Dendritic cell treated with granulocyte-macrophage colony-stimulating factor and Interleukin-4, amounts not matched to agents 40 ng/mL and 50 ng/mL, for 4 days (primary cell): ENCODE results near the gene SERGEF.

ENCODE experiments used
- H3K27ac Mint-ChIP-seq: one replicate; pipeline ENCODE4 v1.8.0; 2022; ENCODE audit warnings: mild to moderate bottlenecking, mixed read lengths
- H3K27me3 Mint-ChIP-seq: one replicate; pipeline ENCODE4 v1.8.0; 2022; ENCODE audit warnings: mild to moderate bottlenecking, mixed read lengths
- H3K36me3 Mint-ChIP-seq: one replicate; pipeline ENCODE4 v1.8.0; 2022; ENCODE audit warnings: low read depth, mixed read lengths
- H3K4me1 Mint-ChIP-seq: one replicate; pipeline ENCODE4 v1.8.0; 2022; ENCODE audit warnings: low read depth, mixed read lengths
- H3K4me3 Mint-ChIP-seq: one replicate; pipeline ENCODE4 v1.8.0; 2022; ENCODE audit warnings: mild to moderate bottlenecking, moderate library complexity, mixed read lengths
- H3K9me3 Mint-ChIP-seq: one replicate; pipeline ENCODE4 v1.8.0; 2022; ENCODE audit warnings: mixed read lengths
- intact Hi-C: fragments of 100-400 bp; cut with micrococcal nuclease; formaldehyde crosslinking; loops from one replicate; pipeline ENCODE4 v1.15.0; 2022

Gene SERGEF

GRCh38 chr11:17810746-17811145, 202.1 kb downstream of the SERGEF start:
- intact Hi-C loops, result no loop called here
- no peaks in the 10 kb centered on the region for H3K9me3 Mint-ChIP-seq
- H3K36me3 Mint-ChIP-seq, result no peaks in the 10 kb centered on the region
- no peak overlapping the region for H3K27ac Mint-ChIP-seq
- no peaks in the 10 kb centered on the region for H3K4me1 Mint-ChIP-seq
- no peaks in the 10 kb centered on the region for H3K27me3 Mint-ChIP-seq
- H3K4me3 Mint-ChIP-seq, result no peak overlapping the region

- Mint-ChIP-seq H3K4me1 (no peaks in the 10 kb centered on the region), H3K36me3 (no peaks in the 10 kb centered on the region), H3K4me3 (no peak overlapping the region), H3K27me3 (no peaks in the 10 kb centered on the region), H3K27ac (no peak overlapping the region), H3K9me3 (no peaks in the 10 kb centered on the region)
- intact Hi-C loops, result no loop called here
Measured at GRCh38 chr11:17810041-17810440, 202.8 kb downstream of the SERGEF start.

DNA sequence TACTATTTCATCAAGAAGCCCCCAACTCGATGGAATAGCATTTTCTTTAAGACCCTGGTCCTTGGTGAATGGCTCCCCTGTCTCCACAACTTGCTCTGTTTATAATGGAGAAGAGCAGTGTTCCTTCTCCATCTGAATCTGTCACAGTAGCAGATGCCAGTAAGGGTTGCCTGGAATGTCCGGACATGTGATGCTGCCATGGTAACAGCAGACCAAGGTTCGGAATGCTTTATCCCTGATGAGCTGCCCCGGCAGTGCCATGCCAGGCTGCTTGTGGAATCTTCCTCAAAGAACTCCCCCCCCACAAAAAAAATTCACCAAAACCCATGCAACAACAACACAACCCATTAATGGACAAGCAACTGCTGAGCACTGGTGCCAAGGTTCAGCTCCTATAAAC, 205.8 kb downstream of the SERGEF start:
- Mint-ChIP-seq H3K27me3 (no peaks in the 10 kb centered on the region), H3K27ac (no peak overlapping the region)

DNA sequence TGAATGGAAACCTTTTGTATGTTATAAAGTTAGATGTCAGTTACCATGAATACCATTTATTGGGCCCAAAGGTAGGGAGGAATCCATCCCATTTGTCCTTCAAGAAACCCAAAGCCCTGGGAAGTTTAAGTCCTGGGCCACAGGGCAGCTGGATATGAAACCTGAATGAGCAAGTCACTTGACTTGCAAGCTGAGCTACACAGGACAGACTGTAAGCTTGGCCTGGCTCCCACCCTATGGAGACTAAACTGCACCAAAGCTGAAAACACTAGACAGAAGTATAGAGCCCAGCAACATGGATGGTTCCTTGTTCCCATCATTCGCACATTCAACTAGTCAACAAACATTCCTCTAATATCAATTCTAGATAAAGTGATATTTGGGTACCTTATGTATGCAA, 207.0 kb downstream of the SERGEF start:
- no peaks in the 10 kb centered on the region for H3K27me3 Mint-ChIP-seq
- H3K4me1 Mint-ChIP-seq, result no peaks in the 10 kb centered on the region
- no peaks in the 10 kb centered on the region for H3K36me3 Mint-ChIP-seq

More for the DNA sequence above, 205.8 kb downstream of the SERGEF start:
- H3K4me3 Mint-ChIP-seq, result no peak overlapping the region
- H3K36me3 Mint-ChIP-seq, result no peaks in the 10 kb centered on the region
- H3K4me1 Mint-ChIP-seq, result no peaks in the 10 kb centered on the region
- intact Hi-C loops, result no loop called here
- H3K9me3 Mint-ChIP-seq, result no peaks in the 10 kb centered on the region

GRCh38 chr11:17805043-17805442, 207.8 kb downstream of the SERGEF start:
- H3K27me3 Mint-ChIP-seq, result no peaks in the 10 kb centered on the region
- no peak overlapping the region for H3K27ac Mint-ChIP-seq
- no peaks in the 10 kb centered on the region for H3K9me3 Mint-ChIP-seq
- intact Hi-C loops, result no loop called here
- no peaks in the 10 kb centered on the region for H3K36me3 Mint-ChIP-seq
- no peak overlapping the region for H3K4me3 Mint-ChIP-seq
- no peaks in the 10 kb centered on the region for H3K4me1 Mint-ChIP-seq

More for the DNA sequence above, 207.0 kb downstream of the SERGEF start:
- Mint-ChIP-seq H3K27ac (no peak overlapping the region), H3K4me3 (no peak overlapping the region), H3K9me3 (no peaks in the 10 kb centered on the region)
- intact Hi-C loops, result no loop called here

DNA sequence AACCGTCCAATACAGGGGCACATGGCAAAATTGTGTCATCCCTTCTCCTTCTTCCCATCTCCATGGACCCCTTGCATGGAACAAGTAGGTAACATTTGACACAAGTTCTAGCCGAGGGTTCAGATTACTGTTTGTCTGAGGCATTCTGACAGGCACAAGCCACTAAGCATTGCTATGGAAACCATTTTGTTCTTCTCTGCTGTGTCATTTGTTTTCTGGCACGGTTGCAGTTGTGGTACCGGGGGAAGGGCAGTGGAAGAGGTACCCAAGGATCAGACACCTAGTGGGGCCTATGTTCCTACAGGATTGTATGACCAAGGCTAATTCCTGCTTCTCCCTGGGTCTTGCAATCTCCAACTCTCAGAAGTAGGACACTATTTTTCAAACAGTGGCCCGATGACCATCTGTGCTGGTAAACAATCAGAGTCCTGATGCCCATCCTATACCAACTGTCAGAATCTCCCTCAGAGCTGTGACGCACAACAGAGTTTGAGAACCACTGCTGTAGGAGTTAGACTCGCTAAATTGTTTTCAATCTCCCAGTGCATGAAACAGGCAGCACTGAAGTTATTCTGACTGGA, 209.0 kb downstream of the SERGEF start:
- Mint-ChIP-seq H3K36me3 (no peaks in the 10 kb centered on the region), H3K9me3 (no peaks in the 10 kb centered on the region), H3K4me1 (no peaks in the 10 kb centered on the region), H3K27me3 (no peaks in the 10 kb centered on the region), H3K27ac (no peak overlapping the region), H3K4me3 (no peak overlapping the region)
- intact Hi-C loops, result no loop called here

GRCh38 chr11:17802491-17802890, 210.4 kb downstream of the SERGEF start:
- Mint-ChIP-seq H3K36me3 (no peaks in the 10 kb centered on the region), H3K4me3 (no peak overlapping the region), H3K27me3 (no peaks in the 10 kb centered on the region), H3K9me3 (no peaks in the 10 kb centered on the region), H3K27ac (no peak overlapping the region), H3K4me1 (no peaks in the 10 kb centered on the region)
- intact Hi-C loops, result no loop called here

DNA sequence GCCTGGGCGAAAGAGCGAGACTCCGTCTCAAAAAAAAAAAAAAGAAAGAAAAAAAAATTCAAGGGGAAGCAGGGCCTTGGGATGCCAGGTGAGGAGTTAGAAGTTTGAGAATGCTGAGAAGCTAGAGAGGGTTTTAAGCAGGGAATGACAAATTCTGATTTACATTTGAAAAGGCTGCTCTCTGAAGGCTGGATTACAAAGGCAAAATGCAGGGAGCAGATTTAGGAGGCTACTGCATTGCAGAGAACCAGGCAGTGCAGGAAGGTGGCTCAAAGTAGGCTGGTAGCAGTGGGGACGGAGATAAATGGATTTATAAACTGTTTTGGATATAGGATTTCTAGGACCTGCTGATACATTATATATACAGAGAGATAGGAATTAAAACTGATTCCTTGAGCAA, 211.7 kb downstream of the SERGEF start:
- H3K4me1 Mint-ChIP-seq, result no peaks in the 10 kb centered on the region
- no peak overlapping the region for H3K27ac Mint-ChIP-seq
- H3K9me3 Mint-ChIP-seq, result no peaks in the 10 kb centered on the region
- H3K27me3 Mint-ChIP-seq, result no peaks in the 10 kb centered on the region
- H3K4me3 Mint-ChIP-seq, result no peak overlapping the region
- intact Hi-C loops, result no loop called here
- no peaks in the 10 kb centered on the region for H3K36me3 Mint-ChIP-seq

DNA sequence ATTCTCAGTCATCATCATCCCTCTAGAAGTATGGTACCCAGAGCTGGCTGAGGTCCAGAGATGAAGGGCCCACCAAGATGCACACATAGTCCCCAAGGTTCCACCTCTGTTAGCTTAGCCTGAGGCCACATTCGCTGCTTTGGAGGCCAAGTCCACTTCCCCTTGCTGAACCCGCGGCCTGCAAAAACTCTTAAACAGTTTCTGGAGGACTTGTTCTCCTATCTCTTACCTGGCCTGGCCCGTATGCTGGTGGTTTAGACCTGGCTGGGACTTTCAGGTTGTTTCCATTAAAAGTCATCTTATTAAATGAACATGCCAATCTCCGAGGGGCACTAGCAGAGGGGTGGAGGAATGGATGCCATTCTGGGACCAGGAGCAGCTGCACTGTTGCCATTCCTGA, 213.7 kb downstream of the SERGEF start:
- Mint-ChIP-seq H3K27ac (no peak overlapping the region), H3K4me3 (no peak overlapping the region), H3K9me3 (no peaks in the 10 kb centered on the region), H3K36me3 (no peaks in the 10 kb centered on the region), H3K4me1 (no peaks in the 10 kb centered on the region), H3K27me3 (no peaks in the 10 kb centered on the region)
- intact Hi-C loops, result no loop called here

DNA sequence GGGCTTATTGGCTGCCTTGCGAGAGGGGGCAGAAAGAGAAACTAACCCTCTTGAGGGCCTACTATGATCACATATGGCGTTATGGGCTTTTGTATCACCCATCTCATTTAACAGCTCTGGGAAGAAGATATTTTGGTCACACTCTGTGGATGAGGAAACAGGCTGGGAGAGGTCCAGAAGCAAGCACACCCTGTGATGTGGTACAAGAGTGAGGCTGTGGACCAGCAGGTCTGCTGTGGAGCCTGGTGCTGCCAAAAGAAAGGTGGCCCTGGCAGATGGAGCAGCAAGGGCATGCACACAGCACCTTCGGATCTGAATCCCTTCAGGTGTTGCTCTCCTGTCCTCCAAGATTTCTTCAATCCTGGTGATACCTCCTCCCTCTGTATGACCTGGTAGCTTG, 214.1 kb downstream of the SERGEF start:
- Mint-ChIP-seq H3K27ac (no peak overlapping the region), H3K9me3 (no peaks in the 10 kb centered on the region), H3K27me3 (no peaks in the 10 kb centered on the region), H3K4me1 (no peaks in the 10 kb centered on the region), H3K36me3 (no peaks in the 10 kb centered on the region), H3K4me3 (no peak overlapping the region)
- intact Hi-C loops, result no loop called here

DNA sequence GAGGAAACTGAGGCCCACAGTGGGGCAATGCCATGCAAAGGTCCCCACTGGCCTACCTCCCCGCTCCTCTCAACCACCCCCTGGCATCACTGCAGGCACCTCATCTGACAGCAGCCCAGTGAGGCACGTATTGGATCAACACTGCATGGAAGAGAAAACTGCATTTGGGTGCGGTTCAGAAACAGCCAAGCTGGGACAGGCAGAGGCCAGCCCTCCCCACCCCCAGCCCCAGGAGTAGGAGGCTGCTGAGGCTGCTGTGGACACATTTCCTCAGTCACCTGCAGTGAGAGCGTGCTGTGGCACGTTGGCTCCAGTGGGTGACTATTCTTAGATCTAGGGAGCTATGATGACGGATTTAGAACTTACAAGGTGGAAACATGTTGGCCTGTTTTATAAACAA, 214.6 kb downstream of the SERGEF start:
- intact Hi-C loops, result no loop called here
- no peak overlapping the region for H3K4me3 Mint-ChIP-seq
- H3K27ac Mint-ChIP-seq, result no peak overlapping the region
- H3K9me3 Mint-ChIP-seq, result no peaks in the 10 kb centered on the region
- no peaks in the 10 kb centered on the region for H3K4me1 Mint-ChIP-seq
- no peaks in the 10 kb centered on the region for H3K36me3 Mint-ChIP-seq
- no peaks in the 10 kb centered on the region for H3K27me3 Mint-ChIP-seq

GRCh38 chr11:17796154-17796553, 216.7 kb downstream of the SERGEF start:
- Mint-ChIP-seq H3K36me3 (no peaks in the 10 kb centered on the region), H3K4me1 (no peaks in the 10 kb centered on the region), H3K27ac (no peak overlapping the region), H3K4me3 (no peak overlapping the region), H3K27me3 (no peaks in the 10 kb centered on the region), H3K9me3 (no peaks in the 10 kb centered on the region)
- intact Hi-C loops, result no loop called here

DNA sequence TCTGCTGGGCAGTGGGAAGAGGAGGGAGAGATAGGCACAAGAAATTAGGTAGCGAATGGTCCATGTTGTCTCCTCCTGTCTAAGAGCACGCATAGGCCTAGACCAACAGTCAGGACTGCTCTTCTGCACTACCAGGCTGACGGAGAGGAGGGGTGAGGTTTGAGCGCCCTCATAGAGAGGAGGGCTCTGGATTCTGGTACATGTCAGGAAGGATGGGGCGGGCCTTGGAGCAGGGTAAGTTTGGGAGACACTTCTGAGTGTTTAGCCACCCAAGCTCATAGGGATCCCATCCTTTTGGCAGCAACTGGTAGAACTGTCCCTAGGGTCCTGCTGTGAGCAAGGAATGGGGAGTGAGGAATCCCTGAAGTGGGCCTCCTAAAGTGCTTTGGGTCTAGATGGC, 217.9 kb downstream of the SERGEF start:
- no peaks in the 10 kb centered on the region for H3K9me3 Mint-ChIP-seq
- H3K27me3 Mint-ChIP-seq, result no peaks in the 10 kb centered on the region
- H3K36me3 Mint-ChIP-seq, result no peaks in the 10 kb centered on the region
- intact Hi-C loops, result no loop called here
- no peaks in the 10 kb centered on the region for H3K4me1 Mint-ChIP-seq
- H3K27ac Mint-ChIP-seq, result no peak overlapping the region
- H3K4me3 Mint-ChIP-seq, result no peak overlapping the region

GRCh38 chr11:17793642-17794170, 219.1 kb downstream of the SERGEF start:
- Mint-ChIP-seq H3K4me3 (no peak overlapping the region), H3K27ac (no peak overlapping the region), H3K27me3 (no peaks in the 10 kb centered on the region), H3K36me3 (no peaks in the 10 kb centered on the region), H3K9me3 (no peaks in the 10 kb centered on the region), H3K4me1 (no peaks in the 10 kb centered on the region)
- intact Hi-C loops, result no loop called here

DNA sequence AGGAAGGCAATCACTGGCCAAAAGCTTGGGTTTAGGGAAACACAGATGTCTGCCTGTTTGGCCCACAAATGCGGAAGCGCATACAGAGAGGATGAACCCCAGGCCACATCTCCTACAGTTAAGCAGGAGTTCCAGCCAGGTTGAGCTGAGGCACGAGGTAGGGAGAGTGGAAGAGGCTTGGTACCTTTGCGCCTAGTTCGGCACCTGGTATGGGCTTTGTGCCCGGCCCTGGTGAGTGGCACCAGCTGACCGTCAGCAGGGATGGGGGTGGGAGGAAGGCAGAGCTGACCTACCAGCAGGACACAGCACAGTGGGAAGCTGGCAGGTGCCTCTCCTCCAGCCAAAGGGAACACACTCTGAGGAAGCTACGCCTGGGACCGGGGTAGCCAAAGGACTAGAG, 220.7 kb downstream of the SERGEF start:
- Mint-ChIP-seq H3K9me3 (no peaks in the 10 kb centered on the region), H3K27ac (no peak overlapping the region), H3K4me3 (no peak overlapping the region), H3K27me3 (no peaks in the 10 kb centered on the region), H3K36me3 (no peaks in the 10 kb centered on the region), H3K4me1 (no peaks in the 10 kb centered on the region)
- intact Hi-C loops, result no loop called here
